Endothelial cell of umbilical vein (primary cell): ENCODE data around the gene SDF4. TPM values are rescaled to one million over a fixed set of nuclear protein-coding genes. Genes with fewer than 3 reads are reported as not detected.

Source experiments
- BruUV-seq: library from RNA; stranded (reverse); fragments of 400-500 nt; replicated peaks from 2 replicates; lab custom pipeline; 2021; lab: Mats Ljungman, UMichigan
- CTCF ChIA-PET: fragments of 300-600, 350-600 bp; sonication (Branson Sonifier 250); formaldehyde crosslinking; loops from one replicate; lab custom pipeline; 2021; ENCODE audit warnings: antibody characterized with exemption, inconsistent platforms; lab: Charles Lee
- POLR2A ChIA-PET: fragments of 300-600, 350-600 bp; sonication (Branson Sonifier 250); formaldehyde crosslinking; loops from one replicate; lab custom pipeline; 2021; ENCODE audit warnings: antibody characterized with exemption, inconsistent platforms; lab: Charles Lee
- DNase-seq: peaks from one replicate; pipeline ENCODE4 v3.0.0-alpha.2; 2011; ENCODE audit warnings: low read depth, low spot score
- FAIRE-seq: peaks from 2 replicates; lab custom pipeline; 2011; peaks lifted over from hg19 to GRCh38; lab: Jason Lieb, UNC
- H2AFZ ChIP-seq: 2 replicates; pipeline ENCODE4 v1.6.0; 2012; ENCODE audit warnings: low read depth, low read length, control low read depth, inconsistent platforms
- H3K27ac ChIP-seq: 2 replicates; pipeline ENCODE4 v1.5.1; 2011; ENCODE audit warnings: low read depth, mild to moderate bottlenecking, control low read depth, low read length, moderate library complexity; ENCODE audit not compliant: insufficient read depth
- H3K27me3 ChIP-seq, 2 experiments: 2 replicates each; pipeline versions ENCODE4 v1.6.0 to v1.6.1; 2011; ENCODE audit warnings: low read length in 2 of 2, mixed read lengths in 1 of 2; ENCODE audit not compliant: control insufficient read depth in 2 of 2, insufficient read depth in 2 of 2
- H3K36me3 ChIP-seq, 2 experiments: 2 replicates in 1 of 2; 3 replicates in 1 of 2; pipeline ENCODE4 v1.5.1; 2011; ENCODE audit warnings: low read length in 2 of 2, mild to moderate bottlenecking in 1 of 2, moderate library complexity in 1 of 2; ENCODE audit not compliant: control insufficient read depth in 2 of 2, insufficient read depth in 2 of 2; ENCODE audit errors: extremely low read depth in 1 of 2
- H3K4me1 ChIP-seq: 3 replicates; pipeline ENCODE4 v1.5.1; 2011; ENCODE audit warnings: mild to moderate bottlenecking, low read length; ENCODE audit not compliant: control insufficient read depth, insufficient read depth; ENCODE audit errors: extremely low read depth
- H3K4me2 ChIP-seq: 2 replicates; pipeline ENCODE4 v1.6.1; 2011; ENCODE audit warnings: low read length, control low read depth, mixed read lengths; ENCODE audit not compliant: insufficient read depth
- H3K4me3 ChIP-seq, 3 experiments: fragments of 200-600 bp in 1 of 3; sonication (generic), shearing (Covaris generic) in 1 of 3; replicated peaks in 1 of 3; 2 replicates each; pipeline ENCODE4 v1.5.1; 2011 to 2016; ENCODE audit warnings: control low read depth in 3 of 3, low read length in 3 of 3, mild to moderate bottlenecking in 2 of 3, inconsistent platforms in 1 of 3, low read depth in 1 of 3, moderate library complexity in 1 of 3; ENCODE audit not compliant: insufficient read depth in 1 of 3
- H3K79me2 ChIP-seq: 2 replicates; pipeline ENCODE4 v1.6.0; 2012; ENCODE audit warnings: low read length, inconsistent platforms; ENCODE audit not compliant: control insufficient read depth, insufficient read depth
- H3K9ac ChIP-seq: replicated peaks from 2 replicates; pipeline ENCODE3; 2011; ENCODE audit warnings: low read length, control low read depth; ENCODE audit not compliant: insufficient read depth; ENCODE audit errors: extremely low read depth
- H3K9me1 ChIP-seq: replicated peaks from 3 replicates; pipeline ENCODE4 v1.6.0; 2011; ENCODE audit warnings: mild to moderate bottlenecking, low read length; ENCODE audit not compliant: control insufficient read depth, insufficient read depth; ENCODE audit errors: extremely low read depth
- H3K9me3 ChIP-seq: replicated peaks from 2 replicates; pipeline ENCODE4 v1.5.1; 2012; ENCODE audit warnings: low read length, inconsistent platforms; ENCODE audit not compliant: control insufficient read depth, insufficient read depth
- H4K20me1 ChIP-seq: replicated peaks from 2 replicates; pipeline ENCODE3; 2011; ENCODE audit warnings: mild to moderate bottlenecking, low read length; ENCODE audit not compliant: control insufficient read depth, insufficient read depth; ENCODE audit errors: extremely low read depth
- EZH2 ChIP-seq: IDR thresholded peaks from 2 replicates; pipeline ENCODE4 v1.6.1; 2012; ENCODE audit warnings: borderline replicate concordance, low read depth, mild to moderate bottlenecking, moderate library complexity, low read length, inconsistent platforms; ENCODE audit not compliant: severe bottlenecking
- FOS ChIP-seq: IDR thresholded peaks from 2 replicates; pipeline ENCODE4 v1.6.1; 2011; ENCODE audit warnings: mild to moderate bottlenecking, low read length, moderate library complexity, borderline replicate concordance; ENCODE audit not compliant: insufficient read depth
- GATA2 ChIP-seq: IDR thresholded peaks from 2 replicates; pipeline ENCODE4 v1.7.0; 2011; ENCODE audit warnings: low read depth, mild to moderate bottlenecking, moderate library complexity, mixed read lengths, low read length; ENCODE audit not compliant: insufficient read length, insufficient read depth
- JUN ChIP-seq: IDR thresholded peaks from 2 replicates; pipeline ENCODE4 v1.6.1; 2011; ENCODE audit warnings: borderline replicate concordance, low read depth; ENCODE audit not compliant: insufficient read length, insufficient read depth
- MYC ChIP-seq: IDR thresholded peaks from one replicate; pipeline ENCODE4 v1.6.1; 2011; ENCODE audit warnings: mild to moderate bottlenecking, low read depth, low read length
- POLR2A ChIP-seq: IDR thresholded peaks from 2 replicates; pipeline ENCODE4 v1.6.1; 2012; ENCODE audit warnings: low read depth, mild to moderate bottlenecking, control low read depth, low read length
- POLR2AphosphoS5 ChIP-seq: IDR thresholded peaks from 2 replicates; pipeline ENCODE4 v1.6.1; 2012; ENCODE audit warnings: low read depth, mild to moderate bottlenecking, control low read depth, low read length, moderate library complexity; ENCODE audit not compliant: insufficient read depth
- dilution Hi-C: fragments of 300-500 bp; cut with MboI; formaldehyde crosslinking; loops from one replicate; pipeline ENCODE4 v1.15.0; 2019; ENCODE audit warnings: low sequenced_read_pairs; ENCODE audit not compliant: extremely low pct_ligation_motif_present
- intact Hi-C: fragments of 100-400 bp; cut with micrococcal nuclease; formaldehyde crosslinking; loops from one replicate; pipeline ENCODE4 v1.10.0; 2022
- polyA plus RNA-seq, 4 experiments: library from polyadenylated mRNA; depleted of rRNA in 3 of 4; stranded (reverse) in 3 of 4; unstranded in 1 of 4; fragments of >200 nt; gene quantifications; 2 replicates each; pipeline versions ENCODE4 v1.2.1 to v1.2.3, GENCODE V29; 2011 to 2012; ENCODE audit warnings: missing spikeins in 1 of 4
- total RNA-seq: library from RNA; stranded (reverse); gene quantifications from 2 replicates; pipeline ENCODE4 v1.2.3, GENCODE V29; 2021
- TF ChIP-seq, protein P1 (sequence below), 2 donors: IDR thresholded peaks; 1 replicate in 1 of 2; 2 replicates in 1 of 2; pipeline ENCODE4 v1.5.1; 2011; ENCODE audit warnings: low read length in 2 of 2, mild to moderate bottlenecking in 2 of 2, moderate library complexity in 2 of 2, control low read depth in 1 of 2, inconsistent platforms in 1 of 2, low read depth in 1 of 2; ENCODE audit not compliant: insufficient read depth in 1 of 2; ENCODE audit errors: extremely low read depth in 1 of 2
- TF ChIP-seq, protein P2 (sequence below): IDR thresholded peaks from 2 replicates; pipeline ENCODE4 v1.6.1; 2011; ENCODE audit not compliant: insufficient read depth, insufficient read length

Gene SDF4
- total and polyA plus RNA-seq, 2 donors (not counting 3 experiments of a cell fraction or from before 2014, with no cell fraction given) = 175 to 185 TPM

DNA sequence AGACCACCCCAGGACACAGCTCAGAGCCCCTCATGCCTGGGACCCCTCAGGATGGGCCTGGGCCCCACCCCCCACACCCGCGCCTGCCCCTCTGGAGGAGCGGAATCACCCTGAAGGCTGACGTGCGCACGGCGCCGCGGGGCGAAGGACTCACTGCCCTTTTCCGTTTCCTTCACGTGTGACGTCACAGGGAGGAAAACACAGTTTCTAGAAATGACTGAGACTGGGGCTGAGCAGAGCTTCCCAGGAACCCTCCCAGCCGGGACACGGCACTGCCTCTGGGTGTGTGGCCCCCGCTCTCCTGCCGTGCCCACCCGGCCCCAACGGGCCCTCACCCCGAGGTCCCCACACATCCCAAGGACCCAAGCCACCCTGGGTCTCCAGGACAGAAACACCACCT, 12.5 kb downstream of the SDF4 start:
- H3K79me2 ChIP-seq = no peaks in the 10 kb centered on the region
- H3K9ac ChIP-seq = no peak overlapping the region
- intact Hi-C loops = no loop called here
- H3K9me3 ChIP-seq = no peaks in the 10 kb centered on the region
- H2AFZ ChIP-seq = no peak overlapping the region
- TF ChIP-seq, protein P1, sequence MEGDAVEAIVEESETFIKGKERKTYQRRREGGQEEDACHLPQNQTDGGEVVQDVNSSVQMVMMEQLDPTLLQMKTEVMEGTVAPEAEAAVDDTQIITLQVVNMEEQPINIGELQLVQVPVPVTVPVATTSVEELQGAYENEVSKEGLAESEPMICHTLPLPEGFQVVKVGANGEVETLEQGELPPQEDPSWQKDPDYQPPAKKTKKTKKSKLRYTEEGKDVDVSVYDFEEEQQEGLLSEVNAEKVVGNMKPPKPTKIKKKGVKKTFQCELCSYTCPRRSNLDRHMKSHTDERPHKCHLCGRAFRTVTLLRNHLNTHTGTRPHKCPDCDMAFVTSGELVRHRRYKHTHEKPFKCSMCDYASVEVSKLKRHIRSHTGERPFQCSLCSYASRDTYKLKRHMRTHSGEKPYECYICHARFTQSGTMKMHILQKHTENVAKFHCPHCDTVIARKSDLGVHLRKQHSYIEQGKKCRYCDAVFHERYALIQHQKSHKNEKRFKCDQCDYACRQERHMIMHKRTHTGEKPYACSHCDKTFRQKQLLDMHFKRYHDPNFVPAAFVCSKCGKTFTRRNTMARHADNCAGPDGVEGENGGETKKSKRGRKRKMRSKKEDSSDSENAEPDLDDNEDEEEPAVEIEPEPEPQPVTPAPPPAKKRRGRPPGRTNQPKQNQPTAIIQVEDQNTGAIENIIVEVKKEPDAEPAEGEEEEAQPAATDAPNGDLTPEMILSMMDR (IDR thresholded peaks at IDR 0.05; ENCODE audit: extremely low read depth in 1 of 2, insufficient read depth in 1 of 2, low read depth in 1 of 2, low read length in 2 of 2) = no peak
- TF ChIP-seq POLR2A = no peak
- TF ChIP-seq GATA2 = no peak
- TF ChIP-seq, protein P2, sequence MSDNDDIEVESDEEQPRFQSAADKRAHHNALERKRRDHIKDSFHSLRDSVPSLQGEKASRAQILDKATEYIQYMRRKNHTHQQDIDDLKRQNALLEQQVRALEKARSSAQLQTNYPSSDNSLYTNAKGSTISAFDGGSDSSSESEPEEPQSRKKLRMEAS = no peak
- TF ChIP-seq MYC = no peak
- TF ChIP-seq JUN = no peak
- no peak for TF ChIP-seq POLR2AphosphoS5
- TF ChIP-seq EZH2 = no peak
- TF ChIP-seq FOS = no peak
- no TSS peak for BruUV-seq
- H3K4me3 ChIP-seq = no peak overlapping the region
- ChIA-PET POLR2A (interaction anchor here (0.6 kb wide), 1 partner anchor 215 kb away, joined by 3 read pairs; no protein-coding TSS in a partner anchor), CTCF (interaction anchor here (0.5 kb wide), 1 partner anchor 232 kb away, joined by 3 read pairs; no protein-coding TSS in a partner anchor)
- dilution Hi-C loops = no loop called here
- H3K27ac ChIP-seq = no peak overlapping the region
- H3K9me1 ChIP-seq = no peaks in the 10 kb centered on the region
- H3K36me3 ChIP-seq = peaks cover 2 to 34% of the 10 kb centered on the region in 2 experiments
- no peaks in the 10 kb centered on the region for H3K4me1 ChIP-seq
- no peak for FAIRE-seq
- no peak for DNase-seq
- no peak overlapping the region for H3K4me2 ChIP-seq
- no peaks in the 10 kb centered on the region for H3K27me3 ChIP-seq
- H4K20me1 ChIP-seq = no peaks in the 10 kb centered on the region
